HCT116 (cell line): ENCODE measurements around the gene DPYD. TPM values are rescaled to one million over a fixed set of nuclear protein-coding genes. Genes with fewer than 3 reads are reported as not detected.
"Not testable (repeated sequence)": the region's sequence is repeated elsewhere in the genome, so short reads cannot be mapped to it uniquely, and the experiment has no call there.

Source experiments
- ATAC-seq: fragments of 200-7000 bp; cut with Tn5 transposase; 2 replicates; pipeline ENCODE4 v1.9.1; 2020; ENCODE audit warnings: mild to moderate bottlenecking, moderate library complexity
- BruUV-seq: library from RNA; stranded (reverse); fragments of 400-500 nt; replicated peaks from 2 replicates; lab custom pipeline; 2021; lab: Mats Ljungman, UMichigan
- CTCF ChIA-PET: fragments of 300-600 bp; sonication (Branson Sonifier 250); formaldehyde crosslinking; loops from one replicate; lab custom pipeline; 2021; ENCODE audit warnings: antibody characterized with exemption; lab: Charles Lee
- POLR2A ChIA-PET: fragments of 300-600, 350-600 bp; sonication (Branson Sonifier 250); formaldehyde crosslinking; loops from one replicate; lab custom pipeline; 2021; ENCODE audit warnings: antibody characterized with exemption; lab: Charles Lee
- RAD21 ChIA-PET, 2 experiments: fragments of 300-600 bp; sonication (Branson Sonifier 250); formaldehyde crosslinking; loops; one replicate each; lab custom pipeline; 2023; ENCODE audit warnings: low total read pairs in 2 of 2; ENCODE audit not compliant: uncharacterized antibody in 2 of 2, unreplicated experiment in 2 of 2, low non-redundant PET in 1 of 2; lab: Charles Lee
- DNase-seq: peaks from one replicate; pipeline ENCODE4 v3.0.0-alpha.2; 2010; ENCODE audit warnings: low read depth, low spot score
- H2AFZ ChIP-seq: fragments of 200-600 bp; shearing (Covaris generic), sonication (generic); 2 replicates; pipeline ENCODE4 v1.6.1; 2017; ENCODE audit warnings: low read depth, mixed run types, mixed read lengths, antibody characterized with exemption, low read length; ENCODE audit not compliant: poor library complexity, severe bottlenecking
- H3K27ac ChIP-seq: 2 replicates; pipeline ENCODE4 v1.5.1; 2012; ENCODE audit warnings: low read depth, low read length
- H3K27me3 ChIP-seq: fragments of 200-600 bp; sonication (generic); 2 replicates; pipeline ENCODE4 v1.6.1; 2016; ENCODE audit warnings: mixed run types, low read length, mixed read lengths; ENCODE audit not compliant: insufficient read depth
- H3K36me3 ChIP-seq, 2 experiments: fragments of 200-500 bp in 1 of 2; fragments of 200-600 bp in 1 of 2; sonication (Bioruptor generic) in 1 of 2; sonication (generic) in 1 of 2; 2 replicates each; pipeline versions ENCODE4 v1.5.1 to v1.6.1; 2014 to 2016; ENCODE audit warnings: low read length in 2 of 2, inconsistent platforms in 1 of 2, mixed read lengths in 1 of 2, mixed run types in 1 of 2; ENCODE audit not compliant: insufficient read depth in 2 of 2, control insufficient read depth in 1 of 2
- H3K4me1 ChIP-seq, 2 experiments: fragments of 200-600 bp in 1 of 2; sonication (generic) in 1 of 2; 2 replicates each; pipeline versions ENCODE4 v1.5.1 to v1.6.1; 2012 to 2017; ENCODE audit warnings: low read length in 2 of 2, inconsistent platforms in 1 of 2, mild to moderate bottlenecking in 1 of 2, mixed read lengths in 1 of 2, mixed run types in 1 of 2, moderate library complexity in 1 of 2; ENCODE audit not compliant: insufficient read depth in 2 of 2, control insufficient read depth in 1 of 2
- H3K4me2 ChIP-seq: fragments of 200-600 bp; sonication (generic); 2 replicates; pipeline ENCODE4 v1.6.1; 2017; ENCODE audit warnings: mixed run types, low read length, mixed read lengths
- H3K4me3 ChIP-seq, 2 experiments: fragments of 200-600 bp in 1 of 2; sonication (generic) in 1 of 2; replicated peaks in 1 of 2; 2 replicates each; pipeline ENCODE4 v1.5.1; 2011 to 2016; ENCODE audit warnings: low read length in 2 of 2, control low read depth in 1 of 2, low read depth in 1 of 2, mild to moderate bottlenecking in 1 of 2, mixed read lengths in 1 of 2, mixed run types in 1 of 2
- H3K79me2 ChIP-seq: fragments of 200-600 bp; sonication (generic); 2 replicates; pipeline ENCODE4 v1.6.1; 2017; ENCODE audit warnings: mild to moderate bottlenecking, mixed run types, low read length, moderate library complexity, mixed read lengths; ENCODE audit not compliant: insufficient read depth
- H3K9ac ChIP-seq: fragments of 200-600 bp; sonication (generic); 2 replicates; pipeline ENCODE4 v1.6.1; 2016; ENCODE audit warnings: low read length, mixed read lengths
- H3K9me2 ChIP-seq: fragments of 200-600 bp; sonication (generic), shearing (Covaris generic); 2 replicates; pipeline ENCODE4 v1.6.1; 2017; ENCODE audit warnings: mixed run types, mild to moderate bottlenecking, moderate library complexity; ENCODE audit not compliant: insufficient read depth
- H3K9me3 ChIP-seq, 2 experiments: fragments of 200-500 bp in 1 of 2; fragments of 200-600 bp in 1 of 2; sonication (Bioruptor generic) in 1 of 2; sonication (generic) in 1 of 2; 2 replicates each; pipeline ENCODE4 v1.6.1; 2014 to 2017; ENCODE audit warnings: low read length in 2 of 2, mixed read lengths in 2 of 2, inconsistent platforms in 1 of 2, low read depth in 1 of 2, mild to moderate bottlenecking in 1 of 2, mixed run types in 1 of 2, moderate library complexity in 1 of 2; ENCODE audit not compliant: control insufficient read depth in 1 of 2, insufficient read depth in 1 of 2
- H4K20me1 ChIP-seq: fragments of 200-600 bp; sonication (generic), shearing (Covaris generic); 2 replicates; pipeline ENCODE4 v1.6.1; 2017; ENCODE audit warnings: mixed run types, mild to moderate bottlenecking, moderate library complexity; ENCODE audit not compliant: insufficient read depth
- ELF1 ChIP-seq: IDR thresholded peaks from 2 replicates; pipeline ENCODE4 v1.6.1; 2012; ENCODE audit warnings: low read depth, borderline replicate concordance
- EZH2 ChIP-seq: fragments of 200-600 bp; sonication (generic); IDR thresholded peaks from 2 replicates; pipeline ENCODE4 v1.6.1; 2017; ENCODE audit warnings: antibody characterized with exemption, mixed run types
- EZH2phosphoT487 ChIP-seq: fragments of 200-600 bp; IDR thresholded peaks from 2 replicates; pipeline ENCODE4 v1.6.1; 2018; ENCODE audit warnings: antibody characterized with exemption, borderline replicate concordance
- POLR2A ChIP-seq: IDR thresholded peaks from 2 replicates; pipeline ENCODE4 v1.7.0; 2011; ENCODE audit warnings: borderline replicate concordance; ENCODE audit not compliant: insufficient read depth, insufficient read length; ENCODE audit errors: extremely low read depth
- RAD21 ChIP-seq: IDR thresholded peaks from 2 replicates; pipeline ENCODE4 v1.6.1; 2012; ENCODE audit warnings: low read depth, mild to moderate bottlenecking
- intact Hi-C: fragments of 100-400 bp; cut with micrococcal nuclease; formaldehyde crosslinking; loops from 2 replicates; pipeline ENCODE4 v1.10.0; 2022
- total RNA-seq: library from RNA; stranded (reverse); gene quantifications from one replicate; pipeline ENCODE4 v1.2.1, GENCODE V29; 2021; ENCODE audit not compliant: unreplicated experiment

Gene DPYD
- total RNA-seq, 1 experiment from 2014 or later: 1.7 TPM

GRCh38 chr1:97231354-97231753 is 689.5 kb downstream of the DPYD start:
- H3K4me2 ChIP-seq, POLR2A ChIA-PET: not testable (repeated sequence)

GRCh38 chr1:97212671-97213070 is 708.2 kb downstream of the DPYD start:
- BruUV-seq: no TSS peak
- no peaks in the 10 kb centered on the region for H4K20me1 ChIP-seq
- no peaks in the 10 kb centered on the region for H3K27me3 ChIP-seq
- intact Hi-C loops: no loop called here
- H3K9ac ChIP-seq: no peak overlapping the region
- no peaks in the 10 kb centered on the region for H3K79me2 ChIP-seq
- H3K9me3 ChIP-seq: no peaks in the 10 kb centered on the region
- H3K4me3 ChIP-seq: no peak overlapping the region
- ChIA-PET RAD21 (no interaction called here), CTCF (no interaction called here), POLR2A (no interaction called here)
- TF ChIP-seq EZH2phosphoT487: no peak
- no peak for TF ChIP-seq ELF1
- no peak for TF ChIP-seq POLR2A
- no peak for TF ChIP-seq EZH2
- TF ChIP-seq RAD21: no peak
- H3K4me2 ChIP-seq: no peak overlapping the region
- no peaks in the 10 kb centered on the region for H3K4me1 ChIP-seq
- ATAC-seq: no peak
- H3K27ac ChIP-seq: no peak overlapping the region
- DNase-seq: no peak
- H2AFZ ChIP-seq: no peak overlapping the region
- no peaks in the 10 kb centered on the region for H3K36me3 ChIP-seq
- no peaks in the 10 kb centered on the region for H3K9me2 ChIP-seq

More at GRCh38 chr1:97231354-97231753, 689.5 kb downstream of the DPYD start:
- ATAC-seq, CTCF ChIA-PET, H3K9ac ChIP-seq, H3K27ac ChIP-seq, H3K4me1 ChIP-seq, H4K20me1 ChIP-seq, RAD21 ChIA-PET, H3K79me2 ChIP-seq, H2AFZ ChIP-seq, DNase-seq, H3K9me2 ChIP-seq, H3K4me3 ChIP-seq, H3K36me3 ChIP-seq, BruUV-seq, intact Hi-C loops, H3K27me3 ChIP-seq, H3K9me3 ChIP-seq: not testable (repeated sequence)
